Gastroesophageal sphincter (tissue), 4 donors: ENCODE data around the gene KCNK7. TPM values are rescaled to one million over a fixed set of nuclear protein-coding genes. Genes with fewer than 3 reads are reported as not detected.
"Not testable (repeated sequence)": the region's sequence is repeated elsewhere in the genome, so short reads cannot be mapped to it uniquely, and the experiment has no call there.

ENCODE experiments used
- ATAC-seq: fragments of 150-250 bp; one replicate; pipeline ENCODE4 v1.9.1; 2016; ENCODE audit warnings: mild to moderate bottlenecking, moderate library complexity
- H3K27ac ChIP-seq, 4 donors: fragments of 200-600 bp; sonication (generic) in 3 of 4; 1 replicate in 3 of 4; 2 replicates in 1 of 4; pipeline ENCODE4 v1.5.1; 2016 to 2019
- H3K27me3 ChIP-seq: fragments of 200-600 bp; sonication (generic); one replicate; pipeline ENCODE4 v1.5.1; 2019
- H3K36me3 ChIP-seq, 2 donors: fragments of 200-600 bp; sonication (generic); one replicate each; pipeline ENCODE4 v1.5.1; 2019; ENCODE audit warnings: control low read depth in 1 of 2
- H3K4me1 ChIP-seq, 3 donors: fragments of 200-600 bp; sonication (generic); 1 replicate in 2 of 3; 2 replicates in 1 of 3; pipeline ENCODE4 v1.5.1; 2016 to 2019; ENCODE audit warnings: control low read depth in 2 of 3
- H3K4me3 ChIP-seq, 2 donors: fragments of 200-600 bp; sonication (generic); one replicate each; pipeline ENCODE4 v1.5.1; 2019; ENCODE audit warnings: mild to moderate bottlenecking in 1 of 2, moderate library complexity in 1 of 2
- H3K9me3 ChIP-seq, 3 donors: fragments of 200-600 bp; sonication (generic); one replicate each; pipeline ENCODE4 v1.5.1; 2017 to 2019; ENCODE audit warnings: control low read depth in 2 of 3
- EP300 ChIP-seq: sonication (generic); formaldehyde crosslinking; IDR thresholded peaks from one replicate; pipeline ENCODE4 v1.6.1; 2017; ENCODE audit warnings: antibody characterized with exemption, mild to moderate bottlenecking
- POLR2A ChIP-seq, 2 donors: fragments of 450-650 bp; IDR thresholded peaks; one replicate each; pipeline ENCODE4 v1.6.1; 2017; ENCODE audit warnings: antibody characterized with exemption in 2 of 2, mild to moderate bottlenecking in 2 of 2, moderate library complexity in 1 of 2
- POLR2AphosphoS5 ChIP-seq: sonication (generic); formaldehyde crosslinking; IDR thresholded peaks from one replicate; pipeline ENCODE4 v1.6.1; 2017; ENCODE audit warnings: antibody characterized with exemption
- WGBS, 2 donors: methylation state at CpG; one replicate each; pipeline ENCODE4 v1.1.5; 2018; ENCODE audit warnings: low coverage in 1 of 2; 5-methylcytosine and 5-hydroxymethylcytosine counted together
- total RNA-seq, 4 donors: library from RNA; depleted of rRNA; stranded (reverse); fragments of >200 nt; gene quantifications; one replicate each; pipeline ENCODE4 v1.1.0, GENCODE V29; 2016
- TF ChIP-seq, protein P1 (sequence below), 4 experiments: fragments of 200-600 bp in 2 of 4; fragments of 450-650 bp in 2 of 4; sonication (generic) in 1 of 4; IDR thresholded peaks; one replicate each; pipeline ENCODE4 v1.5.1; 2017 to 2019; ENCODE audit warnings: antibody characterized with exemption in 4 of 4, mild to moderate bottlenecking in 2 of 4, moderate library complexity in 2 of 4

The KCNK7 gene
- total RNA-seq, 4 donors from 2014 or later = 0.40 to 1.5 (median 0.93) TPM; not detected in 1

DNA sequence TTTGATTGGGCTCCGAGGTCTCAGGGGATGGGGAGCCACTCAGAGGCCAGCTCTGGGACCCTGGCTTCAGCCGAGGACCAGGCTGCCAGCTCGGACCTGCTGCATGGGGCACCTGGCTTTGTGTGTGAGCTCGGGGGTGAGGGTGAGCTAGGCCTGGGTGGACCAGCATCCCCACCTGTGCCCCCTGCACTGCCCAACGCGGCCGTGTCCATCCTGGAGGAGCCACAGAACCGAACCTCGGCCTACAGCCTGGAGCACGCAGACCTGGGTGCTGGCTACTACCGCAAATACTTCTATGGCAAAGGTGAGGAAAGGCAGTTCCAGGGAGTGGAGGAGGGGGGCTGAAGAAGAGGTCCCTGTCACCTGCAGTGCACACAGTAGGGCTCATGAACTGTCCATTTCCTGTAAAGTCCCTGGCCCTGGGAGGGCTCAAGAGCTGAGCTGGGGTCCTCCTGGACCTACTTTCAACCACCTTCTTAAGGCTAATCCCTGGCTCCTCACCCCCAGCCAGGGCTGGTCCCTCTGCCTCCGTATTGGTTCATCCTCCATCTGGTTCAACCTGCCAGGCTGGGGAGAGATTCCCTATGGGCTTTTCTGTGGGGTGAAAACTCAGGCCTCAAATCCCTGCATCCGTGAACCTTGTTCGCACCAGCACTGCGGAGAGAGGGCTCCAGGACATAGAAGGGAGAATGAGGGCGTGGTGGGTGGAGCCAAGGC lies 45.9 kb upstream of the KCNK7 start:
- Histone ChIP-seq H3K9me3 (no peaks in the 10 kb centered on the region), H3K27ac (peak overlapping the region in 2 of 4 donors; percentile 89 to 91), H3K27me3 (no peaks in the 10 kb centered on the region), H3K4me3 (peak overlapping the region in 1 of 2 donors; percentile 38), H3K4me1 (peaks cover 0 to 64% (median 28%) of the 10 kb centered on the region in 3 donors), H3K36me3 (peaks cover 0 to 63% of the 10 kb centered on the region in 2 donors)
- TF ChIP-seq, protein P1, sequence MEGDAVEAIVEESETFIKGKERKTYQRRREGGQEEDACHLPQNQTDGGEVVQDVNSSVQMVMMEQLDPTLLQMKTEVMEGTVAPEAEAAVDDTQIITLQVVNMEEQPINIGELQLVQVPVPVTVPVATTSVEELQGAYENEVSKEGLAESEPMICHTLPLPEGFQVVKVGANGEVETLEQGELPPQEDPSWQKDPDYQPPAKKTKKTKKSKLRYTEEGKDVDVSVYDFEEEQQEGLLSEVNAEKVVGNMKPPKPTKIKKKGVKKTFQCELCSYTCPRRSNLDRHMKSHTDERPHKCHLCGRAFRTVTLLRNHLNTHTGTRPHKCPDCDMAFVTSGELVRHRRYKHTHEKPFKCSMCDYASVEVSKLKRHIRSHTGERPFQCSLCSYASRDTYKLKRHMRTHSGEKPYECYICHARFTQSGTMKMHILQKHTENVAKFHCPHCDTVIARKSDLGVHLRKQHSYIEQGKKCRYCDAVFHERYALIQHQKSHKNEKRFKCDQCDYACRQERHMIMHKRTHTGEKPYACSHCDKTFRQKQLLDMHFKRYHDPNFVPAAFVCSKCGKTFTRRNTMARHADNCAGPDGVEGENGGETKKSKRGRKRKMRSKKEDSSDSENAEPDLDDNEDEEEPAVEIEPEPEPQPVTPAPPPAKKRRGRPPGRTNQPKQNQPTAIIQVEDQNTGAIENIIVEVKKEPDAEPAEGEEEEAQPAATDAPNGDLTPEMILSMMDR (IDR thresholded peaks at IDR 0.05) = no peak
- TF ChIP-seq POLR2AphosphoS5 (no peak), POLR2A (IDR thresholded peaks at IDR 0.05) (no peak), EP300 (no peak)
- no peak for ATAC-seq
- WGBS, 2 donors = 50% methylated on average over 1 of the region's 16 CpGs; no CpG with 5 or more reads in 1 of the 2 donors

DNA sequence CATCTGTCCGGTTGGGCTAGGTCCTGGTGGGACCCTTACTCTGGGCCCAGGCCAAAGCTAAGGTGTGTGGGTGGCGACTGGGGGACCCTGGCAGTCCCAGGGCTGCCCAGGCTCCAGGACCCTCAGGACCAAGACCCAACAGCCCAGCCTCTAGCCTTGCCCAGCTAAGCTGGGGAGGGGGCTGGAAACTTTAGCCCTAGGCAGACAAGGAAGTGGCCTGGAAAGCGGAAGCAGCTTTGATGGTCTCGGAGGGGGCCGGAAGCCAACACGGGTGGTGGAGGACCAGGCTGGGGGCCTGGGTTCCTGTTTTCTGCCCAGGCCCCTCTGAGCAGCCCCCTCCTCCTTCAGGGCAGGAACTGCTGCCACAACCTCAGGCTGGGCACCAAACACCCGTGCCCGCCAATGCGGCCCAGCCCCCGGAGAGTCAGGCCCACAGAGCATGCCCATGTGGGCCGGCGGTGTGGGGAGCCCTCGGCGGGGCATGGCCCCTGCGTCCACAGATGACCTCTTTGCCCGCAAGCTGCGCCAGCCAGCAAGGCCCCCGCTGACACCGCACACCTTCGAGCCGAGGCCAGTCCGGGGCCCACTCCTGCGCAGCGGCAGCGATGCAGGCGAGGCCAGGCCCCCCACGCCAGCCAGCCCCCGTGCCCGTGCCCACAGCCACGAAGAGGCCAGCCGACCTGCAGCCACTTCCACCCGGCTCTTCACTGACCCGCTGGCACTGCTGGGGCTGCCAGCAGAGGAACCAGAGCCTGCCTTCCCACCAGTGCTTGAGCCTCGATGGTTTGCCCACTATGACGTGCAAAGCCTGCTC lies 45.1 kb upstream of the KCNK7 start:
- 75% methylated on average over 4 of the region's 35 CpGs; no CpG with 5 or more reads in 1 of the 2 donors for WGBS, 2 donors
- TF ChIP-seq POLR2AphosphoS5 = no peak
- TF ChIP-seq POLR2A (IDR thresholded peaks at IDR 0.05) = no peak
- ATAC-seq = no peak
- Histone ChIP-seq H3K27me3 (no peaks in the 10 kb centered on the region), H3K9me3 (no peaks in the 10 kb centered on the region), H3K27ac (peak overlapping the region in 3 of 4 donors; percentile 89 to 93 (median 91)), H3K4me1 (peaks cover 0 to 58% (median 28%) of the 10 kb centered on the region in 3 donors), H3K4me3 (peak overlapping the region in 1 of 2 donors; percentile 38), H3K36me3 (peaks cover 0 to 63% of the 10 kb centered on the region in 2 donors)

DNA sequence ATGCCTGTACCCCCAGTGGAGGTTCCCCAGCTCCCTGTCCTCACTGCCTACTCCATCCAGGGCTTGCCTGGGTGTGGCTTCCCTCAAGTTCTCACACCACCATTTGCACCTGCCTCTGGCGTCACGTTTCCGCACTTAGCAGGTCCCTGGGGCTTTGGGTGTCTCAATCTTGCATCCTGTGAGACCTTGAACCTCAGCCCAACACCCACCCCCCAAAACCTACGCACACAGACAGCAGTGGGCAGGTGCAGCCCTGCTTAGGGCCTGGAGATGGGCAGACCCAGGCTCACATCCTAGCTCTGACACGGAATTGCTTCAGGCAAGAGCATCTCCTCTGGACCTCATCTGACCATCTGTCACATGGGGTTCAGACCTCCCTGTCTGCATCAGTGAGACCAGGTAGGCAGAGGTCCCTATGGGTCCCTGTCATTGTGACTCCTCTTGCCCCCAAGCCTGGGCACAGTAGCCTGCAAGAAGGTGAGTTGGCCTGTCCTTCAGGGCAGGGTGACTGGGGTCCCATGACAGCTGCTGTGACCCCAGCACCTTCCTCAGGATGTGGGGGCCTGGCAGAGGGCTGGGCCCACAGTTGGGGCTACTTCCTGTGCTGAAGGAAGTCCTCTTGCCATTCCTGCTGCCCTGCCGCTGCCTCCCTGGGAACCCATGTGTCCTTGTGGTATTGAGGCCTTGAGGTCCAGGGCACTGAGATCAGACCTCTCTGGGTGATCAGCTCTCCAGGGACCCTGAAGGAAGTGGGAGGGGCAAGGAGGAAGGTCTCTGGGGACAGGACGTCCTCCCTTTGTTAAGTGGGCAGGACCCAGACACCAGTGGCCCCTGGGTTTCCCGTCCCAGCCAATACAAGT lies 44.3 kb upstream of the KCNK7 start:
- TF ChIP-seq EP300 (no peak), POLR2A (IDR thresholded peaks at IDR 0.05) (no peak), POLR2AphosphoS5 (no peak)
- TF ChIP-seq, protein P1 (IDR thresholded peaks at IDR 0.05) = no peak
- ATAC-seq = no peak
- H3K9me3 ChIP-seq = no peaks in the 10 kb centered on the region
- peaks cover 0 to 63% of the 10 kb centered on the region in 2 donors for H3K36me3 ChIP-seq
- WGBS, 2 donors = 50% methylated on average over 3 of the region's 8 CpGs; no CpG with 5 or more reads in 1 of the 2 donors
- no peaks in the 10 kb centered on the region for H3K27me3 ChIP-seq
- peaks cover 0 to 58% (median 28%) of the 10 kb centered on the region in 3 donors for H3K4me1 ChIP-seq
- H3K27ac ChIP-seq = peak overlapping the region in 3 of 4 donors; percentile 89 to 93 (median 91)
- peak overlapping the region in 1 of 2 donors; percentile 86 for H3K4me3 ChIP-seq

DNA sequence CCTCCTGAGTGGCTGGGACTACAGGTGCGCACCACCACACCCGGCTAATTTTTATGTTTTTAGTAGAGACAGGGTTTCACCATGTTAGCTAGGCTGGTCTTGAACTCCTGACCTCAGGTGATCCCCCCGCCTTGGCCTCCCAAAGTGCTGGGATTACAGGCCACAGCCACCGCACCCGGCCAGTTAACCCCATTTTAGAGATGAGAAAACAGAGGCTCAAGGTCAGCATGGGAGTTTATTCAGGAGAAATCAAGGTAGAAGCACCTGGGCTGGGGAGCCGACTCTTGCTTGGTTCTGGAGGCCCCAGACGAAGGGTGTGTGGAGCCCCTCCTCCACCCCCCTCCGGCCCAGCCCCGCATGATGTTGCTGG lies 43.6 kb upstream of the KCNK7 start:
- H3K27me3 ChIP-seq, H3K9me3 ChIP-seq, ATAC-seq: not testable (repeated sequence)
- Histone ChIP-seq H3K4me3 (peak overlapping the region in 1 of 2 donors; percentile 86), H3K27ac (peak overlapping the region in 3 of 4 donors; percentile 89 to 93 (median 91)), H3K36me3 (peaks cover 0 to 63% of the 10 kb centered on the region in 2 donors), H3K4me1 (peaks cover 0 to 58% (median 28%) of the 10 kb centered on the region in 3 donors)
- 74% methylated on average over 5 of the region's 9 CpGs; no CpG with 5 or more reads in 1 of the 2 donors for WGBS, 2 donors

DNA sequence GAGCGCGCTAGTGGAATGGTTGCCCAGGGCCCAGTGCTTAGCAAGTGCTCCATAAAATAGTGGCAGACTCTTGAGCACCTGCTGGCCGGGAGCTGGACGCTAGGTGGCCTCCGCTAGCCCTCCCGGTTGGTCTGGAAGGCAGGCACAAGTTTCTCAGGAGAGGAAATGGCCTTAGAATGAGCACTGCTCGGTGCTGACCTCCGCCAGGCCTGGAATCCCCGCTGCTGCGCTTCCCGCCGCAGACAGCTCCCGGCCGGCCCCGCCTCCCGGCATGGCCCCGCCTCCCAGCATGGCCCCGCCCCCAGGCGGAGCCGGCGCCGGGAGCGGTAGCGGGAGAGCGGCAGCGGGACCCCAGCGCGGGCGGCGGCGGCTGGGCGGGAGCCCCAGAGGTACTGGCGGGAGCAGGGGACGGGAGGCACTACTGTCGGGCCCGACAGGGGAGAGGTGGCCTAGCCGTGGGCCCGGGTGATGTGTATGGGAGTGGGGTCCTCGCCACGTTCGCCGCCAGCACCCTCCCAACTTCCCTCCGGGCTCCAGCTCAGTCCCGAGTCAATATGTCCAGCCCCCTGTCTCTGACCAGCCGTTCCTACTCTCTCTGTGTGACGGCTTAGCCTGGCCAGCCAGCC lies 42.3 kb upstream of the KCNK7 start, which contains the start of gene SIPA1:
SIPA1 (plus strand) TSS at position 308 of the 626 bp plus-strand sequence. CDS start 2,821 bp downstream, outside the sequence.
- Histone ChIP-seq H3K27me3 (no peaks in the 10 kb centered on the region), H3K27ac (peak within 1 kb of the TSS; percentile 15 to 93 (median 90)), H3K36me3 (peaks cover 0 to 65% of the 10 kb centered on the region in 2 donors), H3K4me1 (peaks cover 0 to 58% (median 28%) of the 10 kb centered on the region in 3 donors), H3K4me3 (peak within 1 kb of the TSS; percentile 37 to 86), H3K9me3 (no peaks in the 10 kb centered on the region)
- WGBS, 2 donors = 29% methylated on average over 6 of the region's 46 CpGs; no CpG with 5 or more reads in 1 of the 2 donors
- ATAC-seq = peak; percentile 90
- TF ChIP-seq POLR2A (IDR thresholded peaks at IDR 0.05) (peak; percentile 52 to 64), EP300 (no peak), POLR2AphosphoS5 (peak; percentile 35)
- TF ChIP-seq, protein P1 (IDR thresholded peaks at IDR 0.05) = peak in 3 of 4 experiments; percentile 41 to 49 (median 45)
